ENCODE measurements around the gene OSBPL3.

GRCh38 chr7:24889611-24890010, 90.4 kb downstream of the OSBPL3 start:
- no peak for TF ChIP-seq POLR2A (IDR thresholded peaks at IDR 0.05)
- TF ChIP-seq CTCF (IDR thresholded peaks at IDR 0.05) = no peak
